GM20431 (cell line): ENCODE results near the gene ASB3.
"Not testable (repeated sequence)": the region's sequence is repeated elsewhere in the genome, so short reads cannot be mapped to it uniquely, and the experiment has no call there.

Source experiments
- in situ Hi-C: fragments of 300-500 bp; cut with MseI, MboI; formaldehyde crosslinking; loops from one replicate; pipeline ENCODE4 v1.15.0; 2020; ENCODE audit warnings: low sequenced_read_pairs; ENCODE audit not compliant: unreplicated experiment

Gene ASB3

GRCh38 chr2:53793261-53793660 is 6.5 kb upstream of the ASB3 start:
- in situ Hi-C loops, result no loop called here

DNA sequence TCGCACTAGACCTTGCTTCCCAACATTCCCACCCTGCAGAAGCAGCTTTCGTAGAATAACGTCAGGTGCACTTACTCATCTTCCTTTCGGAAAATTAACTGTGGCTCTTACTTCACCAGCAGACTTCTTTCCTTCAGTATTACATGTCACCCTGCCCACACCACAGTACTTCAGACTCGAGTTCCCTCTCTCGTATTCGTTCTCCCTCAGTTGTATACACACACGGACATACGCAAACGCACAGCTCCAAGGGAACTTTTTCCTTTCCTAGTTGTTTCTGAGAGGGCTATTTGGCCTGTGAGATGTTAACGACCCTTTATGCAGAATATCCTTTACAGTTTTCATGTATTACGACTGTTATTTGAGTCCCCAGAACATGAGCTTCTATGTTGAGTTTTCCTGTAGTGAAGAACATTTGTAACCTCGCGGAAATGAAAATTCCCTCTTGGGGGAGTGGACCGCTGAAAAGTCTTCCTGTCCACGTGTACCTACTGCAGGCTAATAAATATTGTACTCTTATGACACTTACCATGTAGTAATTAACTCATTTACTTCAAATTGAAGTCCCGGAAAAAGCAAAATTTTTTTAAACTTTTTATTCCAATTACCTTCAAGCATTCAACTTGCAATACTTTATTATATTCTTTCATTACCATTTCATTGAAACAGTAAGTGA is 999 bp upstream of the ASB3 start:
- in situ Hi-C loops, result no loop called here

GRCh38 chr2:53786352-53786704 is 425 bp downstream of the ASB3 start:
- in situ Hi-C loops, result no loop called here

DNA sequence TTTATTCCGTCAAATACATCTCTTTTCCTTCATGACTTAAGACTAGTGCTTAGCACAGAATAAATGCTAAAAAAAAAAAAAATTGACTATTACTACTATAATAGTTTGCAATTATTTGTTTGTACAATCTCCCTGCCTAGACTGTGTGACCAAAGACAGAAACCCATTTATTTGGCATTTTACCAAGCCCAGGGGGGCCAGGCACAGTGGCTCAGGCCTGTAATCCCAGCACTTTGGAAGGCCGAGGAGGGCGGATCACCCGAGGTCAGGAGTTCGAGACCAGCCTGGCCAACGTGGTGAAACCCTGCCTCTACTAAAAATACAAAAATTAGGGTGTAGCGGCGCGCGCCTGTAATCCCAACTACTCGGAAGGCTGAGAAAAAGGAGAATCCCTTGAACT is 1.4 kb downstream of the ASB3 start:
- in situ Hi-C loops, result no loop called here

DNA sequence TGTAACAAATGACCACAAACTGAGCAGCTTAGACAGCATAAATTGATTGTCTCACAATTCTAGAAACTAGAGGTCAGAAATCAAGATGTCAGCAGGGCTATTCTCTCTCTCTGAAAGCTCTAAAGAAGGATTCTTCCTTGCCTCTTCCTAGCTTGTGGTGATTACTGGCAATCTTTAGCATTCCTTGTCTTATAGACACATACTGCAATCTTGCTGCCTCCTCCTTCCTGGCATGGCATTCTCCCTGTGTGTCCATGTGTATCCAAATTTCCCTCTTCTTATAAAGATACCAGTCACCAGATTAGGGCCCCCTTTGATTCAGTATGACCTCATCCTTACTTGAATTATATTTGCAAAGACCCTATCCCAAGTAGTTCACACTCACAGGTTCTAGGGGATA is 2.3 kb downstream of the ASB3 start:
- in situ Hi-C loops, result no loop called here

GRCh38 chr2:53782676-53783075 is 4.1 kb downstream of the ASB3 start:
- in situ Hi-C loops, result no loop called here

DNA sequence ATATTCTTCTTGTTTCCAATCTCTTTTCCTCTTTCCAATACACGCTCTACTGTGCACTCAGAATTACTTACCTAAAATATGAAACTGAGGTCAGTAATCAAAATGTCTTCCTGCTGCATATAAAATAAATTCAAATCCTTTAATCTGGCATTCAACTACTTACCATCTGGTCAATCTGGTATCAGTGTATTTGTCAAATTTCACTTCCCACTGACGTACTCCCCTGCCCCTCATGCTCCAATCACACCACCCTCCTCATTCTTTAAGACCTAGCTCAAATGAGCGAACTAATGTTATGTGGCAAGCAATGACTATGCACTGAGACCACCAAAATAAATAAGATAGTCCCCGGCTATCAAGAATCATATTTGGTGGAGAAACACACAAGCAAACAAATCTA is 6.7 kb downstream of the ASB3 start:
- in situ Hi-C loops, result no loop called here

- in situ Hi-C loops, result no loop called here
Observed at GRCh38 chr2:53778536-53779162, 8.1 kb downstream of the ASB3 start.

DNA sequence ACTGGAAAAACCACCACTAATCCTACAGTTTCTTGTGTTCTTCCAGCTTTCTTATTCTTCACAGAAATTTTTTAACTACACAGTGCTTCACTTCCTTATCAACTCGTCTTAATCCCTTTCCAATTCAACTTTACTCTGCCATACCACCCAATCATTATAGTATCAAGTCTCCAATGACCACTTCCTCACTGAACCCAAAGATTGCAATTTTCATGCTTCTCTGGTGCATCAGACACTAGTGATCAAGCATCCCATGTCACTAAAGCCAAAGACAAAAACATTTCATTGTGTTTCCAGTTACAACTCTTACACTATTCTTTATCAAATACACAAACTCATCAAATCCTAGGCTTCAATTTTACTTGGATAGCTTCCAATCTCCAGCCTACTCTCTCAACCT is 9.6 kb downstream of the ASB3 start:
- in situ Hi-C loops, result no loop called here

DNA sequence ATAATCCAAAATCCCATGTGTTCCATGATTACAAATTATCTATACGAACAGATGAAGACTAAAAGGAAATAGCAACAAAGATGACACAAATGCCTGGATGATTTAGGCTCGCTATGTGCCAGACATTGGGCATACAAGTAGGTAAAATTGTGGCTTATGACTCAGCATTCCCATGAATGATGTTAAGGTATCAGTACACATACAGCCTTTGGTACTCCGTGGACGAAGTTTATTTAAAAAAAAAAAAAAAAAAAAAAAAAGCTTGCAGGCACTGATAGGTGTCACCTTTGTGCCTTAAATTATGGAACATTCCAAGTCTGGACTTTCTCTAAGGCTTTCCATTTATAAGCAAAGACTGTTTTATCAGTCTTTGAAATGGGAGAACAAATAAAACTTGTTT is 16.5 kb downstream of the ASB3 start:
- in situ Hi-C loops, result no loop called here

- in situ Hi-C loops, result no loop called here
Observed at GRCh38 chr2:53769318-53769945, 17.3 kb downstream of the ASB3 start.

- in situ Hi-C loops, result no loop called here
Observed at GRCh38 chr2:53768242-53768542, 18.6 kb downstream of the ASB3 start.

- in situ Hi-C loops, result no loop called here
Observed at GRCh38 chr2:53767405-53768241, 19.1 kb downstream of the ASB3 start, which contains the start of gene CHAC2. CHAC2 (plus strand) TSS chr2:53767804; CDS start chr2:53767887, 83 bp downstream.

GRCh38 chr2:53765767-53766166 is 21.0 kb downstream of the ASB3 start:
- in situ Hi-C loops, result no loop called here

GRCh38 chr2:53757206-53757605 is 29.5 kb downstream of the ASB3 start:
- in situ Hi-C loops, result not testable (repeated sequence)

- in situ Hi-C loops, result no loop called here
Observed at GRCh38 chr2:53756644-53757043, 30.1 kb downstream of the ASB3 start.

GRCh38 chr2:53755121-53755520 is 31.6 kb downstream of the ASB3 start:
- in situ Hi-C loops, result no loop called here

- in situ Hi-C loops, result no loop called here
Observed at GRCh38 chr2:53753041-53753440, 33.7 kb downstream of the ASB3 start.

DNA sequence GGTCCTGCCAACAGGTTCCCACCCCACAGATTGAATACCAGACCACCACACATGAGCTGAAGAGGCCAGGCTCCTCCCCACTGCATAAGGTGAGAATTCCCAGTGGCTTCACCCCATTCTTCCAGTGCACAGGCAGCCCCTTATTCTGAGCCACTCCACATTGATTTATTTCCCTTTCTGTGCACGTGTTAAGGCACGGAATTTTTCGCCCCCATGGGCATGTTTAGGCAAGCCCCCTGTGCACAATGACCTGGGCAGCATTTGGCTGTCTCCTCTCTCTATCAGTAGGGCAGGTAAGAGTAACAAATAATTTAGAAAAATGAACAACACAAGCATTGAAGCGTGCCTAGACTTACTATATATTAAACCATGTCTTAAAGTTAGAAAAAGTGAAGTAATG is 34.4 kb downstream of the ASB3 start:
- in situ Hi-C loops, result no loop called here

- in situ Hi-C loops, result no loop called here
Observed at GRCh38 chr2:53751728-53752127, 35.0 kb downstream of the ASB3 start.
